K562 (cell line): Measurements from ENCODE around the gene CASKIN1. TPM values are rescaled to one million over a fixed set of nuclear protein-coding genes. Genes with fewer than 3 reads are reported as not detected.

Source experiments
- ATAC-seq: fragments of 200-7000 bp; cut with Tn5 transposase; 3 replicates; pipeline ENCODE4 v1.9.1; 2020; ENCODE audit warnings: moderate library complexity
- BruUV-seq: library from RNA; stranded (reverse); fragments of 400-500 nt; replicated peaks from 2 replicates; lab custom pipeline; 2021; lab: Mats Ljungman, UMichigan
- CTCF ChIA-PET: fragments of 300-600 bp; formaldehyde crosslinking; extraction: SDS; loops from one replicate; lab custom pipeline; 2021; ENCODE audit warnings: low intra/inter-chr PET ratio; lab: Yijun Ruan, JAX
- POLR2A ChIA-PET: fragments of 300-600, 350-650 bp; sonication (Branson Sonifier 250); formaldehyde crosslinking; extraction: SDS; loops from one replicate; lab custom pipeline; 2021; ENCODE audit warnings: antibody characterized with exemption, inconsistent platforms; lab: Yijun Ruan, JAX
- DNase-seq, 4 experiments: peaks; one replicate each; pipeline versions ENCODE4 v3.0.0 to v3.0.0-alpha.2; 2011 to 2018; ENCODE audit warnings: low spot score in 3 of 4, mixed read lengths in 3 of 4; ENCODE audit errors: extremely low read depth in 1 of 4
- FAIRE-seq: peaks from 2 replicates; lab custom pipeline; 2011; peaks lifted over from hg19 to GRCh38; lab: Jason Lieb, UNC
- H2AFZ ChIP-seq: 2 replicates; pipeline ENCODE4 v1.6.0; 2011; ENCODE audit warnings: low read depth, low read length, control low read depth, inconsistent platforms
- H3K27ac ChIP-seq: fragments of 200-600 bp; 3 replicates; pipeline ENCODE4 v1.8.0; 2011; ENCODE audit warnings: low read depth, mild to moderate bottlenecking, control low read depth, inconsistent platforms, low read length, moderate library complexity, mixed read lengths; ENCODE audit errors: extremely low read depth
- H3K27me3 ChIP-seq, 2 experiments: fragments of 300-600 bp in 1 of 2; 2 replicates in 1 of 2; 3 replicates in 1 of 2; pipeline versions ENCODE4 v1.6.0 to v1.8.0; 2011; ENCODE audit warnings: inconsistent platforms in 2 of 2, low read length in 2 of 2, mild to moderate bottlenecking in 1 of 2, mixed read lengths in 1 of 2, moderate library complexity in 1 of 2; ENCODE audit not compliant: control insufficient read depth in 2 of 2, insufficient read depth in 2 of 2
- H3K36me3 ChIP-seq: fragments of 300-600 bp; 3 replicates; pipeline ENCODE4 v1.8.0; 2011; ENCODE audit warnings: mild to moderate bottlenecking, low read length, inconsistent platforms; ENCODE audit not compliant: control insufficient read depth, insufficient read depth
- H3K4me1 ChIP-seq, 2 experiments: fragments of 200-600 bp in 1 of 2; replicated peaks in 1 of 2; 2 replicates in 1 of 2; 3 replicates in 1 of 2; pipeline versions ENCODE4 v1.5.1 to v1.8.0; 2011; ENCODE audit warnings: inconsistent platforms in 2 of 2, low read length in 2 of 2, mild to moderate bottlenecking in 1 of 2, mixed read lengths in 1 of 2, moderate library complexity in 1 of 2; ENCODE audit not compliant: control insufficient read depth in 2 of 2, insufficient read depth in 2 of 2
- H3K4me2 ChIP-seq: 2 replicates; pipeline ENCODE4 v1.6.1; 2011; ENCODE audit warnings: low read length, control low read depth, inconsistent platforms, mixed read lengths; ENCODE audit not compliant: insufficient read depth
- H3K4me3 ChIP-seq: fragments of 200-600 bp; sonication (generic), shearing (Covaris generic); 2 replicates; pipeline ENCODE4 v1.5.1; 2016; ENCODE audit warnings: control low read depth, inconsistent platforms
- H3K79me2 ChIP-seq: fragments of 200-600 bp; 3 replicates; pipeline ENCODE4 v1.8.0; 2011; ENCODE audit warnings: low read length, inconsistent platforms; ENCODE audit not compliant: control insufficient read depth, insufficient read depth
- H3K9ac ChIP-seq, 2 experiments: 2 replicates each; pipeline versions ENCODE4 v1.6.0 to v1.6.1; 2011; ENCODE audit warnings: low read depth in 2 of 2, low read length in 2 of 2, control low read depth in 1 of 2, inconsistent platforms in 1 of 2, mild to moderate bottlenecking in 1 of 2, mixed read lengths in 1 of 2; ENCODE audit not compliant: insufficient read depth in 1 of 2
- H3K9me1 ChIP-seq: one replicate; pipeline ENCODE4 v1.6.0; 2011; ENCODE audit warnings: inconsistent platforms, mild to moderate bottlenecking, low read length, moderate library complexity; ENCODE audit not compliant: control insufficient read depth, insufficient read depth
- H3K9me3 ChIP-seq: replicated peaks from 2 replicates; pipeline ENCODE4 v1.5.1; 2011; ENCODE audit warnings: low read depth, low read length, inconsistent platforms; ENCODE audit not compliant: control insufficient read depth, insufficient read depth
- H4K20me1 ChIP-seq: replicated peaks from 2 replicates; pipeline ENCODE4 v1.6.1; 2011; ENCODE audit warnings: low read length, inconsistent platforms, mixed read lengths; ENCODE audit not compliant: control insufficient read depth, insufficient read depth
- CEBPG ChIP-seq, 3 experiments: fragments of 200-800 bp in 1 of 3; sonication (Bioruptor generic) in 1 of 3; sonication (generic) in 1 of 3; formaldehyde crosslinking in 1 of 3; IDR thresholded peaks in 2 of 3; conservative IDR thresholded peaks in 1 of 3; 2 replicates each; pipeline versions ENCODE4 v1.6.1 to v1.8.0; 2016 to 2022; ENCODE audit warnings: missing compliant biosample characterization in 2 of 3, missing genetic modification characterization in 2 of 3, mild to moderate bottlenecking in 1 of 3, missing genetic modification reagents in 1 of 3
- POLR2G ChIP-seq: fragments of 200-400 bp; formaldehyde crosslinking; IDR thresholded peaks from 2 replicates; pipeline ENCODE4 v1.6.1; 2017; ENCODE audit warnings: low read depth, mild to moderate bottlenecking, antibody characterized with exemption, low read length, moderate library complexity
- RBFOX2 ChIP-seq: fragments of 200-400 bp; formaldehyde crosslinking; IDR thresholded peaks from 2 replicates; pipeline ENCODE4 v1.6.1; 2017; ENCODE audit warnings: low read depth, mild to moderate bottlenecking, low read length, moderate library complexity
- RBM25 ChIP-seq: fragments of 200-400 bp; formaldehyde crosslinking; IDR thresholded peaks from 2 replicates; pipeline ENCODE4 v1.6.1; 2018; ENCODE audit warnings: low read length, low read depth, moderate library complexity; ENCODE audit not compliant: severe bottlenecking
- SMAD1 ChIP-seq: fragments of 150-350 bp; IDR thresholded peaks from 2 replicates; pipeline ENCODE4 v1.6.1; 2014; ENCODE audit warnings: low read length, low read depth; ENCODE audit not compliant: partially characterized antibody
- SMAD4 ChIP-seq: fragments of 250-450 bp; sonication (Bioruptor Pico); conservative IDR thresholded peaks from 2 replicates; pipeline ENCODE4 v1.8.0; 2021; ENCODE audit warnings: inconsistent platforms, mild to moderate bottlenecking, moderate library complexity
- WGBS: fragments of 100-300 bp; shearing (Covaris generic); methylation state at CpG from one replicate; pipeline ENCODE4 v1.1.6; 2016; ENCODE audit warnings: low coverage, mixed read lengths; ENCODE audit not compliant: insufficient coverage; ENCODE audit errors: missing lambda C conversion rate; 5-methylcytosine and 5-hydroxymethylcytosine counted together
- in situ Hi-C: fragments of 300-500 bp; cut with MboI; formaldehyde crosslinking; loops from 4 replicates; pipeline ENCODE4 v1.15.0; 2018; ENCODE audit warnings: inconsistent platforms, mixed read lengths
- intact Hi-C: fragments of 100-400 bp; cut with micrococcal nuclease; formaldehyde crosslinking; loops from 2 replicates; pipeline ENCODE4 v1.14.2; 2022
- polyA plus RNA-seq, 8 experiments: library from polyadenylated mRNA; depleted of rRNA in 4 of 8; stranded (reverse) in 5 of 8; unstranded in 3 of 8; fragments of >200 nt; fragmentation: Nextera tagmentation in 2 of 8; fragmentation: Illumina TruSeq in 1 of 8; extraction: Ambion mirVana in 2 of 8; extraction: Trizol in 1 of 8; gene quantifications; 2 replicates each; pipeline versions ENCODE4 v1.2.1 to v1.2.3, GENCODE V29; 2011 to 2014; ENCODE audit warnings: inconsistent platforms in 1 of 8, missing spikeins in 1 of 8
- total RNA-seq, 7 experiments: library from RNA; depleted of rRNA in 6 of 7; stranded (reverse); fragments of >200 nt in 6 of 7; fragmentation: Illumina TruSeq in 2 of 7; extraction: Trizol in 2 of 7; gene quantifications; 2 replicates each; pipeline versions ENCODE4 v1.2.1 to v1.2.3, GENCODE V29; 2011 to 2021; ENCODE audit warnings: low replicate concordance in 1 of 7

CASKIN1 gene
- total and polyA plus RNA-seq, 9 of the 15 experiments (the other 6 are each of a cell fraction or from before 2014, with no cell fraction given): 0.15 to 4.5 (median 1.5) TPM; not detected in 2

DNA sequence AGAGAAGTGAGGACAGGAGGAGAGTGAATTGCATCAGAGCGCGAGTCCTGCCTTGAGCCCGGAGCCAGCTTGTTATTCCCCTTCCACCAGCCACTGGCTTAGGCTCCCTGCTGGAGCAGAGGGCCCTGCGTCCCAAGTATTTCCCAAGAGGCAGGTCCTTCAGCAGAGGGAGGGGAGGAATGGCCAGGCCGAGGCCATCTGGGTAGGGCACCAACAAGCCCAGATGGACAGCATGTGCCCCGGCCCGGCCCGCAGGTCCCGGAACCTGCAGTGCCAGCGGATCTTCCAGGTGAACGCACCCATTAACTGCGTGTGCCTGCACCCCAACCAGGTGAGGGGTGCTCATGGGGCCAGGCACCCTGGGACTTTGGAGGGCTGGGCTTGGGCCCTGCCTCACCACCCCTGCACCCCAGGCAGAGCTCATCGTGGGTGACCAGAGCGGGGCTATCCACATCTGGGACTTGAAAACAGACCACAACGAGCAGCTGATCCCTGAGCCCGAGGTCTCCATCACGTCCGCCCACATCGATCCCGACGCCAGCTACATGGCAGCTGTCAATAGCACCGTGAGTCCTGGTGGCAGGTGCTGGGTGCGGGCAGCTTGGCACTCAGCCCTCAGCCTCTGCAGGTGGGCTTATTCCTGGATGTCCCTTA is 10.5 kb upstream of the CASKIN1 start:
- FAIRE-seq (no peak), DNase-seq (no peak)
- Histone ChIP-seq H3K27me3 (no peaks in the 10 kb centered on the region), H3K9me3 (no peaks in the 10 kb centered on the region), H3K79me2 (peaks cover 47% of the 10 kb centered on the region), H3K9ac (peak overlapping the region; percentile 92 to 96; a peak in 3 of 4 replicates), H3K9me1 (no peaks in the 10 kb centered on the region), H4K20me1 (peaks cover 8% of the 10 kb centered on the region)
- BruUV-seq: no TSS peak
- intact Hi-C loops (no loop called here), in situ Hi-C loops (no loop called here)
- 92% methylated on average over 15 of the region's 23 CpGs for WGBS
- POLR2A ChIA-PET: interaction anchor here (0.9 to 1.4 kb wide), 5 partner anchors 7 to 51 kb away, joined by 4 to 7 read pairs (median 6); partner anchors contain the start of genes ECI1, PGP and TRAF7
- TF ChIP-seq RBFOX2 (peak; percentile 65), SMAD1 (no peak), CEBPG (CRISPR knock-in tag; IDR thresholded peaks at IDR 0.05) (peak; percentile 61; the same call in 1 of the 2 replicates), CEBPG (tag; conservative IDR thresholded peaks at IDR 0.05 in 1 of 2, IDR thresholded peaks at IDR 0.05 in 1 of 2) (no peak), RBM25 (no peak), SMAD4 (CRISPR knock-in tag) (0 out of 2 replicates have a peak, but pooled peaks have one; percentile 16), POLR2G (peak; percentile 62)
- TF ChIP-seq, all 486 proteins: peak for 4
- H3K36me3 ChIP-seq: peaks cover 42% of the 10 kb centered on the region; the same call in 1 of the 3 replicates
- no peak overlapping the region for H2AFZ ChIP-seq
- H3K27ac ChIP-seq: no peak overlapping the region; the same call in 2 of the 3 replicates
- CTCF ChIA-PET: no interaction called here
- peaks cover 22 to 77% of the 10 kb centered on the region in 2 experiments for H3K4me1 ChIP-seq
- no peak for ATAC-seq
- H3K4me3 ChIP-seq: peak overlapping the region; percentile 84
- H3K4me2 ChIP-seq: peak overlapping the region; percentile 92
